Measurements from ENCODE around the gene ADGRD1.
"Not testable (repeated sequence)": the region's sequence is repeated elsewhere in the genome, so short reads cannot be mapped to it uniquely, and the experiment has no call there.

ADGRD1 gene

GRCh38 chr12:130953771-130954543 is at the start of gene ADGRD1:
Gene ADGRD1 (plus strand): TSS chr12:130953907. CDS start chr12:130954466, 559 bp downstream.
- peak; percentile 19 for DNase-seq (ENCODE audit: low read depth, low spot score)

DNA sequence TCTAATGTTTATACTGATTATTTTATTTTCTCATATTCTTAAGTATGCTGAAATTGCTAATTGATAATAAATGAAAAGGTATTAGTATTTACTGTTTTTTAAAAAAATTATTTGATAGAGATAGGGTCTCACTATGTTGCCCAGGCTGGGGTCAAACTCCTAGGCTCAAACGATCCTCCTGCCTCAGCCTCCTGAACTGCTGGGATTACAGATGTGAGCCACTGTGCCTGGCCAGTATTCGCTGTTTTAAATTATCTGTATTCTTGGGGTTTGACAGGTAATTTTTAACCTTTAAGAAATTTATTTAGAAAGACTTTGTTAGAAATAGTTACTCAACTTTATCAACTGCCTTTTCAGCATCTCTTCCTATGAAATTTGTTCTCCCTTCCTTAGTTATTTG is 49.6 kb upstream of the ADGRD1 start:
- DNase-seq (ENCODE audit: low read depth, low spot score): no peak

- DNase-seq (ENCODE audit: low read depth, low spot score): not testable (repeated sequence)
Measured at GRCh38 chr12:130904936-130905455, 48.7 kb upstream of the ADGRD1 start.

GRCh38 chr12:130909111-130909510 is 44.6 kb upstream of the ADGRD1 start:
- no peak for DNase-seq (ENCODE audit: low read depth, low spot score)

GRCh38 chr12:130911193-130911592 is 42.5 kb upstream of the ADGRD1 start:
- DNase-seq (ENCODE audit: low read depth, low spot score): no peak

GRCh38 chr12:130911933-130912332 is 41.8 kb upstream of the ADGRD1 start:
- no peak for DNase-seq (ENCODE audit: low read depth, low spot score)

DNA sequence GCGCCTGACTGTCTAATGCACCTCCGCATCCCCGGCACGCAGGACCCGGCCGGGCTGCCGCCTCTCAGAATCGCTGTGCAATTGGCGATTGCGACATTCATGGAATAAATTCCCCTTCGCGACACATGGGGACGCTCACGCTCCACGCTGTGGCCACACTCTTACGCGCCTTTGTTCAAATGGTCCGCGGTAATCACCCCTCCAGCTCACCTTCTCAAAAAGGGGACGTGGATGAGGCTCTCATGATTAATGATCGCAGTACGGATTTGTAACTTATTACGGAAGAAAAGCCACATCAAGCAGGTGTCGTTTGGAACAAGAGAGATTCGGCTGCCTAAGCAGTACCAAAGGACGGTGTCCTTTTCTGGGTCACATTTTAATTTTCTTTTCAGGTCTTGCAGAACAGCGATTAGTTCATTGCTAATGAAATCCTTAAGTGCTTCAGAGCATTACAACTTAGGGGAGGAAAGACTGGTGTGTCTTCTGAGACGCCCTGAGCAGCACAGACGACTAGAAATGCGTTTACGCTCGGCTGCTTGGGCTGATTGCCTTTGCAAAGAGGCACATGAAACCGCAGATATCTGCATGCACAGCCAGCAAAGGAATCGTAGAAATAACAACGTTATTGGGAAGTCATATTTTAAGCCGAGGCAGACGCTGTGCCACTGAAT is 37.3 kb upstream of the ADGRD1 start:
- peak; percentile 68 for DNase-seq (ENCODE audit: low read depth, low spot score)

DNA sequence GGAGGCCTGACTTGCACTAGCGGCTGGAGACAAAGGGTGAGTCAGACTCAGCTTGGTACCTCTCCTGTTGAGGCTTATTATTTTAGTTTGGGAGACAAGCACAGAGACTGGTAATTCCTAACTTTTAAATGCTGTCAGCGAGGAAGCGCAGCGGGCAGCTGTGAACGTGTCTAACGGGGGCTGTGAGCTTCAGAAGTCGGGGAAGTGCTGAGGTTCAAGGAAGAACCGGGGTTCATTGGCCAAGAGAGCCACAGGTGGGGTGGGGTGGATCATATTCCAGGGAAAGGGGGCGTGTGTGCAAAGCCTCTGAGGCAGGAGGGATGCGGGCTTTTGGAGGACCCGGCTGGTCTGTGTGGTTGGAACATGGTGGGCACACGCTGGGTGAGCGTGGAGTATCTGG is 36.1 kb upstream of the ADGRD1 start:
- no peak for DNase-seq (ENCODE audit: low read depth, low spot score)

DNA sequence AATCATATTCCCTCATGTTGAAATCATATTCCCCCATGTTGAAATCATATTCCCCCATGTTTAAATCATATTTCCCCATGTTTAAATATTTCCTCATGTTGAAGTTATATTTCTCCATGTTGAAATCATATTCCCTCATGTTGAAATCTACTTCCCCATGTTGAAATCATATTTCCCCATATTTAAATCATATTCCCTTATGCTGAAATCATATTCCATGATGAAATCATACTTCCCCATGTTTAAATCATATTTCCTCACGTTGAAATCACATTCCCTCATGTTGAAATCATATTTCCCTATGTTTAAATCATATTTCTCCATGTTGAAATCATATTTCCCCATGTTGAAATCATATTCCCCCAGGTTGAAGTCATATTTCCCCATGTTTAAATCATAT is 34.6 kb upstream of the ADGRD1 start:
- no peak for DNase-seq (ENCODE audit: low read depth, low spot score)

DNA sequence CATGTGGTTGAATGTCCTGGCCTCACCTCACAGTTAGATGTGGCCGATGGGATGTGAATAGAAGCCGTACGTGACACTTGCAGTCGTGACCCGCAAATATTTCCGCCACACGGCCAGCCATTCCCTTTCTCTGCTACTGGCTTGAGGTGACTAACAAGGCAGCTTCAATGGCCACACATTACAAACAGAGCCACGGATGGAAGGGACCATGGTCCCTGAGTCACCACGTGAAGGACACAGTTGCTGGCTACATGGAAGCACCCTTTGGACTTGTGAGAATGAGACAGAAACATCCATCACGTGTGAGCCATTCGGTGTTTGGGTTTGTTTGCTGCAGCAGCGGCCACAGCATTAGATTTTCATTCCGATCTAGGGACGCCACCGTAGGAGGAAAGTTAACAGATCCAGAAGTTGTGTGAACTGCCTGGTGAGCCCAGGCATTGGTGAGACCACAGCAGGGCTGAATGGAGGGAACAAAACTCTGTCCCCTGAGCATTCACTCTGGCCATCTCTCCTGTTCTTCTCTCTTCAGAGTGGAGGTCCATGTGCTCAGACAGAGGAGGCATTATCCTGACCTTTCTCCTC is 33.5 kb upstream of the ADGRD1 start:
- DNase-seq (ENCODE audit: low read depth, low spot score): no peak

GRCh38 chr12:130920723-130921381 is 32.9 kb upstream of the ADGRD1 start:
- DNase-seq (ENCODE audit: low read depth, low spot score): no peak

GRCh38 chr12:130922511-130922953 is 31.2 kb upstream of the ADGRD1 start:
- no peak for DNase-seq (ENCODE audit: low read depth, low spot score)

DNA sequence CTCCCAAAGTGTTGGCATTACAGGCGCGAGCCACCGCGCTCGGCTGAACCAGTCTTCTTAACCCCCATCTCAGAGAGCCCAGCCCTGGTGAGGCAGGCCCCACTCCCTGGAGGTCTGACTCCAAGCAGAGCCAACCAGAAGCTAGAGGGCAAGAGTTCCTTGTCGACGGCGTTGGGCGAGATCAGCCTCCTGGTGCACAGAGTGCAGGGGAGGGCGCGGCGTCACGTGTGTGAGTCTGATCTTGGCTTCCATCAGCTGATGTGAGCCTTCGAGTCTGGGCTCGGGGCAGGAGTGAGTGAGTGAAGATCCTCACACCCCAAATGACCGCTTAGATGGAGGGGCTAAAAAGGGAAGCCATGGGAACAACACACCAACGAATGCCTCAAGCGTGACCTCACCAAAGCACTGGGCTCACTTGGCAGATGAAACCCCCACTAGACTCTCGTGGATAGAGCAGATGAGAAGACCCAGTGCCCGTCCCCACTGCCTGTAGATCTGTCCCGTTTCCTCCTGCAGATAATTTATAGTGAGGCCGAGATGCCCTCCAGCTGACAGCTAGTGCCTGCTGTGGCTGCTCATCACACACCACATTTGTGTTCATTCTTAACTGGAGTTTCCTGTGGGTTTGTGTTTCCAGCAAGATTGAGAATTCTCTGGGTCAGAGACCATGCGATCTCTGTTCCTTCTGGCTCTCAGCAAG is 28.6 kb upstream of the ADGRD1 start:
- DNase-seq (ENCODE audit: low read depth, low spot score): no peak

- no peak for DNase-seq (ENCODE audit: low read depth, low spot score)
Measured at GRCh38 chr12:130925666-130926015, 28.1 kb upstream of the ADGRD1 start.

DNA sequence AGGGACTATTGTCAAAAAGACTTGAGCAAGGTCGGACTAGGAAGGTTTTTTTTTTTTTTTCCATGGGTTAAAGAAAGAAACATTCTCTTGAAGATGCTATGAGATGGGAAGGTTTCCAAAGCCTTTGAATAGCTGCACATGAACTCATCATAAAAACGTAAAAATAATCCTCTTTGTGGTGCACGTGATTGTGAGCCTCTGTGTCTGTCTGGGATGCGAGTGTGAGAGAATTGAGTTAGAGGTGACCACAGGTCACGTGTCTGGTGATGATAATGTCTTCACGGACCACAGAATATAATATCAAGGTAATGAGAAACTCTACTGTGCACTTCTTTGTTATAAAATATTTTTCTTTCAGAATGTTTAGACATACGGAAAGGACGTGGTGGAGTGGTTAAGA is 24.3 kb upstream of the ADGRD1 start:
- DNase-seq (ENCODE audit: low read depth, low spot score): no peak

DNA sequence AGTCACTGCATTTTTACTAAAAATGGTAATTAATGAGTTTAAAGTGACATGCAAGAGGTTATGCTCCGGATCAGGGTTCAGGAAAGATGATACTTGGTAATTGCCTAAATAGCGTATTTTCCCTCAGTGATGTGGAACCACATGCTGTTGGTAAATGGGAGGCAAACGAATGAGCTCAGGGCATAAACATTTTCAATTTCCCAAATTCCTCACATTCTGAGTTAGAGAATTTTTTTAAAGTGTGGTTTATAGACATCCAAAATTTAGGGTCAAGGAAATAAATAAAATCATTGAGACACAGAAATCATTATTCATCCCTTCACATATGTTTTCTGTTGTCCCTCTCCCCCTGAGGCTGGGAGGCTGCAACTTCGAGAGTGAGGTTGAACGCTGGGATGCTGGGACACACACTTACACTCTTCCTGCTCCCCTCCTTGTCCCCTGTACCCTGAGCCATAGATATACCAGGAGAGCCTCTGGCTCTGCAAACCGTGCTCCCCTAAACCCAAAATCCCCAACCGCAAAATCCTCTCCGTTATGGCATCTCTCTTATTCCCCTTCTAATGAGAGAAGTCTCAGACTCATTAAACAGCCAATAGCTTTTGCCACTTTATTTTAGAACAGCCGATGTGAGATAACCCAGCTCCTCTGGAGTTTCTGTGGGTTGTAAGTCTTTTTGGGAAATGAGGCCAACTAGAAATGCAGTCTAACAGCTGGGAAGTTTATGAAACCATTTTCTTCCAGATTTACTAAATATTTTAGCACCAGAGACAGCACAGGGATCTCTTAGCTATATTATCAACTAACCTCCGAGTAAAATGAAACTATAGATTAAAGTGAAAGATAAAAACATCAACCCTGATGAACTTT is 21.4 kb upstream of the ADGRD1 start:
- DNase-seq (ENCODE audit: low read depth, low spot score): no peak

GRCh38 chr12:130933269-130933995 is 20.3 kb upstream of the ADGRD1 start:
- peak; percentile 10 for DNase-seq (ENCODE audit: low read depth, low spot score)

GRCh38 chr12:130934753-130935152 is 19.0 kb upstream of the ADGRD1 start:
- no peak for DNase-seq (ENCODE audit: low read depth, low spot score)

- no peak for DNase-seq (ENCODE audit: low read depth, low spot score)
Measured at GRCh38 chr12:130936561-130936960, 17.1 kb upstream of the ADGRD1 start.

GRCh38 chr12:130937063-130937462 is 16.6 kb upstream of the ADGRD1 start:
- no peak for DNase-seq (ENCODE audit: low read depth, low spot score)

Data from astrocyte of the hippocampus (primary cell).